22Rv1 (cell line): Measurements from ENCODE around the gene RTN4.

ENCODE experiments used
- ZFX ChIP-seq: fragments of 450-650 bp; IDR thresholded peaks from 2 replicates; pipeline ENCODE4 v1.6.1; 2017; ENCODE audit warnings: antibody characterized with exemption, borderline replicate concordance
- TF ChIP-seq, protein P1 (sequence below): fragments of 450-650 bp; IDR thresholded peaks from 2 replicates; pipeline ENCODE4 v1.5.1; 2017; ENCODE audit warnings: mild to moderate bottlenecking

DNA sequence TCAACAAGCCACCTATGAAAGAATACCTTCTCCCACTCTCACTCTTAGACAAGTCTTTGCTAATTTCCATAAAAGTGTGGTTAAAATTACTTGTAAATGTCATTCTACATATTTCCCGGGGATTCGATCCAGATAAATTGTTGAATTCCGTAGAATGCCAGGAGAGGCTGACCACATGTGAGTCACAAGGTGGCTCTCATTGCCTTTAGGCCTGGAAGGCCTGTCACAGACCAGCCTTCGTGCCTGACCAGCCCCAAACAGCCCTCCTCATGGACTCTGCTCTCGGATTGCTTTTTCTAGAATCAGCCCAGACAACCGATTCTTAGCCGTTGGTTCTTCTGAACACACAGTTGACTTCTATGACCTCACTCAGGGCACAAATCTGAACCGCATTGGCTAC, 86.0 kb downstream of the RTN4 start:
- TF ChIP-seq, protein P1, sequence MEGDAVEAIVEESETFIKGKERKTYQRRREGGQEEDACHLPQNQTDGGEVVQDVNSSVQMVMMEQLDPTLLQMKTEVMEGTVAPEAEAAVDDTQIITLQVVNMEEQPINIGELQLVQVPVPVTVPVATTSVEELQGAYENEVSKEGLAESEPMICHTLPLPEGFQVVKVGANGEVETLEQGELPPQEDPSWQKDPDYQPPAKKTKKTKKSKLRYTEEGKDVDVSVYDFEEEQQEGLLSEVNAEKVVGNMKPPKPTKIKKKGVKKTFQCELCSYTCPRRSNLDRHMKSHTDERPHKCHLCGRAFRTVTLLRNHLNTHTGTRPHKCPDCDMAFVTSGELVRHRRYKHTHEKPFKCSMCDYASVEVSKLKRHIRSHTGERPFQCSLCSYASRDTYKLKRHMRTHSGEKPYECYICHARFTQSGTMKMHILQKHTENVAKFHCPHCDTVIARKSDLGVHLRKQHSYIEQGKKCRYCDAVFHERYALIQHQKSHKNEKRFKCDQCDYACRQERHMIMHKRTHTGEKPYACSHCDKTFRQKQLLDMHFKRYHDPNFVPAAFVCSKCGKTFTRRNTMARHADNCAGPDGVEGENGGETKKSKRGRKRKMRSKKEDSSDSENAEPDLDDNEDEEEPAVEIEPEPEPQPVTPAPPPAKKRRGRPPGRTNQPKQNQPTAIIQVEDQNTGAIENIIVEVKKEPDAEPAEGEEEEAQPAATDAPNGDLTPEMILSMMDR: no peak
- no peak for TF ChIP-seq ZFX
